ENCODE results near the gene MAP3K20. TPM values are rescaled to one million over a fixed set of nuclear protein-coding genes. Genes with fewer than 3 reads are reported as not detected.

MAP3K20 gene
- polyA plus RNA-seq, 1 of the 3 experiments (the other 2 are of a cell fraction) = 8.5 TPM

DNA sequence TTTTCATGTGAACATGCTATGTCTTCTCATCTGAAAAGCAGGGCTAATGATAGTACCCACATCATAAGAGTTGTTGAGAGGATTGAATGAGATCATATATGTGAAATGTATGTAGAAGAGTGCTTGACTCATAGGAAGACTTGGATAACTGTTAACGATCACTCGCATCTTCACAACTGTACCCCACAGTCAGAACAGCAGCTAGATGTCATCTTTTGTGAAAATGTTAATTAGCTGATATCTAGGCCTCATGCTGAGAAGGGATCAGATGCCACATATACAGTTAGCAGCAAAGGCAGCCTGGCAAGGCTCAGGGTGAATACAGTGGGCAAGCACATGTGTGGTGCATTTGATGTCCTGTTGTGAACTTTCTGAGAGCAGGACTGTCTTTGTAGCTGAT is 24.2 kb downstream of the MAP3K20 start:
- Histone ChIP-seq H4K20me1 (ENCODE audit: insufficient read depth) (no peaks in the 10 kb centered on the region), H3K36me3 (replicated peaks in 1 of 2; ENCODE audit: control insufficient read depth in 1 of 2, insufficient read depth in 2 of 2, low read length in 1 of 2) (peaks cover 16 to 23% of the 10 kb centered on the region in 2 experiments), H3K79me2 (ENCODE audit: insufficient read depth) (peaks cover 17% of the 10 kb centered on the region), H3K9me3 (no peaks in the 10 kb centered on the region), H3K27ac (ENCODE audit: low read depth in 2 of 2, low read length in 1 of 2) (no peak overlapping the region), H3F3A (replicated peaks; ENCODE audit: insufficient read depth) (no peaks in the 10 kb centered on the region), H2AFZ (ENCODE audit: low read depth) (no peak overlapping the region), H3K9ac (no peak overlapping the region), H3K4me1 (ENCODE audit: control insufficient read depth in 1 of 2, insufficient read depth in 2 of 2, low read depth in 1 of 2, low read length in 1 of 2) (no peaks in the 10 kb centered on the region), H3K4me2 (no peak overlapping the region), H3K27me3 (ENCODE audit: insufficient read depth) (no peaks in the 10 kb centered on the region), H3K9me2 (no peaks in the 10 kb centered on the region), H3K4me3 (ENCODE audit: low read depth in 2 of 2, low read length in 1 of 2) (no peak overlapping the region)
- ChIA-PET CTCF (no interaction called here), POLR2A (no interaction called here)
- DNase-seq = no peak
- TF ChIP-seq MEF2A (IDR thresholded peaks at IDR 0.05; ENCODE audit: borderline replicate concordance, low read depth) (no peak), EP300 (IDR thresholded peaks at IDR 0.05; ENCODE audit: borderline replicate concordance in 1 of 2, low read depth in 1 of 2, low read length in 1 of 2) (no peak), TEAD4 (IDR thresholded peaks at IDR 0.05; ENCODE audit: borderline replicate concordance, insufficient read depth) (no peak), TCF12 (IDR thresholded peaks at IDR 0.05) (no peak), MXI1 (IDR thresholded peaks at IDR 0.05; ENCODE audit: low read depth, low read length) (no peak), RXRA (IDR thresholded peaks at IDR 0.05; ENCODE audit: borderline replicate concordance, low read depth) (no peak), GATA2 (CRISPR knock-in tag; IDR thresholded peaks at IDR 0.05) (no peak), TAF1 (IDR thresholded peaks at IDR 0.05; ENCODE audit: borderline replicate concordance, low read depth, low read length) (no peak), FOXJ3 (CRISPR knock-in tag; IDR thresholded peaks at IDR 0.05) (no peak), SMC3 (IDR thresholded peaks at IDR 0.05; ENCODE audit: low read depth, low read length) (no peak)
- TF ChIP-seq, protein P1, sequence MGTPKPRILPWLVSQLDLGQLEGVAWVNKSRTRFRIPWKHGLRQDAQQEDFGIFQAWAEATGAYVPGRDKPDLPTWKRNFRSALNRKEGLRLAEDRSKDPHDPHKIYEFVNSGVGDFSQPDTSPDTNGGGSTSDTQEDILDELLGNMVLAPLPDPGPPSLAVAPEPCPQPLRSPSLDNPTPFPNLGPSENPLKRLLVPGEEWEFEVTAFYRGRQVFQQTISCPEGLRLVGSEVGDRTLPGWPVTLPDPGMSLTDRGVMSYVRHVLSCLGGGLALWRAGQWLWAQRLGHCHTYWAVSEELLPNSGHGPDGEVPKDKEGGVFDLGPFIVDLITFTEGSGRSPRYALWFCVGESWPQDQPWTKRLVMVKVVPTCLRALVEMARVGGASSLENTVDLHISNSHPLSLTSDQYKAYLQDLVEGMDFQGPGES (IDR thresholded peaks at IDR 0.05; ENCODE audit: low read depth, low read length) = no peak
- 92% methylated on average over 2 of the region's 2 CpGs for WGBS (ENCODE audit: low lambda C conversion rate)

DNA sequence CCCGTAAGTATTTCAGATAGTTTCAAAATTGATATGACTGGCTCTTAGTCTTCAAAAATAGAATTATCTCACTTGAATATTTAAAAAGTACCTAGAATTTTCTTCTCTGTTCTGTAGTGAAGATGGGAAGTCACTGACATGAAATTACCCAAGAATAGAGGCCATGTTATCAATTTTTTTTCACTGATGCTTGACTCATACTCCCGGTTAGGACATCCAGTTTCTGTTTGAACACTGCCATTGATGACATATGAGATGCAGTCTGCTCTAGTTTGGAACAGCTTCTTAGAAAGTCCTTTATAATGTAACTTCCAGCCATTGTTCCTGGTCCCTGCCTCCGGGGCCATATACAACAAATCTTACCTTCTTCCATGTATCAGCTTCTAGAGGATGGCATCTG is 26.0 kb downstream of the MAP3K20 start:
- Histone ChIP-seq H3K9me3 (no peaks in the 10 kb centered on the region), H3K27ac (ENCODE audit: low read depth in 2 of 2, low read length in 1 of 2) (no peak overlapping the region), H2AFZ (ENCODE audit: low read depth) (no peak overlapping the region), H3K4me1 (ENCODE audit: control insufficient read depth in 1 of 2, insufficient read depth in 2 of 2, low read depth in 1 of 2, low read length in 1 of 2) (no peaks in the 10 kb centered on the region), H3K79me2 (ENCODE audit: insufficient read depth) (peaks cover 25% of the 10 kb centered on the region), H3K4me3 (ENCODE audit: low read depth in 2 of 2, low read length in 1 of 2) (no peak overlapping the region), H4K20me1 (ENCODE audit: insufficient read depth) (no peaks in the 10 kb centered on the region), H3K27me3 (ENCODE audit: insufficient read depth) (no peaks in the 10 kb centered on the region), H3F3A (replicated peaks; ENCODE audit: insufficient read depth) (no peaks in the 10 kb centered on the region), H3K36me3 (replicated peaks in 1 of 2; ENCODE audit: control insufficient read depth in 1 of 2, insufficient read depth in 2 of 2, low read length in 1 of 2) (peaks cover 16 to 18% of the 10 kb centered on the region in 2 experiments), H3K9me2 (no peaks in the 10 kb centered on the region), H3K4me2 (no peak overlapping the region), H3K9ac (no peak overlapping the region)
- 90% methylated on average over 3 of the region's 3 CpGs for WGBS (ENCODE audit: low lambda C conversion rate)
- DNase-seq = no peak
- CTCF ChIA-PET = interaction anchor here (0.6 to 1.6 kb wide), 3 partner anchors 10 to 300 kb away, joined by 3 to 5 read pairs (median 4); no protein-coding TSS in a partner anchor
- TF ChIP-seq NFIC (IDR thresholded peaks at IDR 0.05; ENCODE audit: borderline replicate concordance) = no peak
- TF ChIP-seq, protein P2, sequence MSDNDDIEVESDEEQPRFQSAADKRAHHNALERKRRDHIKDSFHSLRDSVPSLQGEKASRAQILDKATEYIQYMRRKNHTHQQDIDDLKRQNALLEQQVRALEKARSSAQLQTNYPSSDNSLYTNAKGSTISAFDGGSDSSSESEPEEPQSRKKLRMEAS (IDR thresholded peaks at IDR 0.05; ENCODE audit: low read depth) = no peak
- TF ChIP-seq CHD2 (IDR thresholded peaks at IDR 0.05; ENCODE audit: low read length, partially characterized antibody) = no peak
- no peak for TF ChIP-seq MXI1 (IDR thresholded peaks at IDR 0.05; ENCODE audit: low read depth, low read length)
- TF ChIP-seq EP300 (IDR thresholded peaks at IDR 0.05; ENCODE audit: borderline replicate concordance in 1 of 2, low read depth in 1 of 2, low read length in 1 of 2) = no peak
- POLR2A ChIA-PET = no interaction called here

All from SK-N-SH (cell line).